K562 (cell line): ENCODE data around the gene FEM1B. TPM values are rescaled to one million over a fixed set of nuclear protein-coding genes. Genes with fewer than 3 reads are reported as not detected.

Source experiments
- ATAC-seq: fragments of 200-7000 bp; cut with Tn5 transposase; 3 replicates; pipeline ENCODE4 v1.9.1; 2020; ENCODE audit warnings: moderate library complexity
- BruUV-seq: library from RNA; stranded (reverse); fragments of 400-500 nt; replicated peaks from 2 replicates; lab custom pipeline; 2021; lab: Mats Ljungman, UMichigan
- CTCF ChIA-PET: fragments of 300-600 bp; formaldehyde crosslinking; extraction: SDS; loops from one replicate; lab custom pipeline; 2021; ENCODE audit warnings: low intra/inter-chr PET ratio; lab: Yijun Ruan, JAX
- POLR2A ChIA-PET: fragments of 300-600, 350-650 bp; sonication (Branson Sonifier 250); formaldehyde crosslinking; extraction: SDS; loops from one replicate; lab custom pipeline; 2021; ENCODE audit warnings: antibody characterized with exemption, inconsistent platforms; lab: Yijun Ruan, JAX
- DNase-seq, 4 experiments: peaks; one replicate each; pipeline versions ENCODE4 v3.0.0 to v3.0.0-alpha.2; 2011 to 2018; ENCODE audit warnings: low spot score in 3 of 4, mixed read lengths in 3 of 4; ENCODE audit errors: extremely low read depth in 1 of 4
- FAIRE-seq: peaks from 2 replicates; lab custom pipeline; 2011; peaks lifted over from hg19 to GRCh38; lab: Jason Lieb, UNC
- H2AFZ ChIP-seq: 2 replicates; pipeline ENCODE4 v1.6.0; 2011; ENCODE audit warnings: low read depth, low read length, control low read depth, inconsistent platforms
- H3K27ac ChIP-seq: fragments of 200-600 bp; 3 replicates; pipeline ENCODE4 v1.8.0; 2011; ENCODE audit warnings: low read depth, mild to moderate bottlenecking, control low read depth, inconsistent platforms, low read length, moderate library complexity, mixed read lengths; ENCODE audit errors: extremely low read depth
- H3K27me3 ChIP-seq, 2 experiments: fragments of 300-600 bp in 1 of 2; 2 replicates in 1 of 2; 3 replicates in 1 of 2; pipeline versions ENCODE4 v1.6.0 to v1.8.0; 2011; ENCODE audit warnings: inconsistent platforms in 2 of 2, low read length in 2 of 2, mild to moderate bottlenecking in 1 of 2, mixed read lengths in 1 of 2, moderate library complexity in 1 of 2; ENCODE audit not compliant: control insufficient read depth in 2 of 2, insufficient read depth in 2 of 2
- H3K36me3 ChIP-seq: fragments of 300-600 bp; 3 replicates; pipeline ENCODE4 v1.8.0; 2011; ENCODE audit warnings: mild to moderate bottlenecking, low read length, inconsistent platforms; ENCODE audit not compliant: control insufficient read depth, insufficient read depth
- H3K4me1 ChIP-seq, 2 experiments: fragments of 200-600 bp in 1 of 2; replicated peaks in 1 of 2; 2 replicates in 1 of 2; 3 replicates in 1 of 2; pipeline versions ENCODE4 v1.5.1 to v1.8.0; 2011; ENCODE audit warnings: inconsistent platforms in 2 of 2, low read length in 2 of 2, mild to moderate bottlenecking in 1 of 2, mixed read lengths in 1 of 2, moderate library complexity in 1 of 2; ENCODE audit not compliant: control insufficient read depth in 2 of 2, insufficient read depth in 2 of 2
- H3K4me2 ChIP-seq: 2 replicates; pipeline ENCODE4 v1.6.1; 2011; ENCODE audit warnings: low read length, control low read depth, inconsistent platforms, mixed read lengths; ENCODE audit not compliant: insufficient read depth
- H3K4me3 ChIP-seq: fragments of 200-600 bp; sonication (generic), shearing (Covaris generic); 2 replicates; pipeline ENCODE4 v1.5.1; 2016; ENCODE audit warnings: control low read depth, inconsistent platforms
- H3K79me2 ChIP-seq: fragments of 200-600 bp; 3 replicates; pipeline ENCODE4 v1.8.0; 2011; ENCODE audit warnings: low read length, inconsistent platforms; ENCODE audit not compliant: control insufficient read depth, insufficient read depth
- H3K9ac ChIP-seq, 2 experiments: 2 replicates each; pipeline versions ENCODE4 v1.6.0 to v1.6.1; 2011; ENCODE audit warnings: low read depth in 2 of 2, low read length in 2 of 2, control low read depth in 1 of 2, inconsistent platforms in 1 of 2, mild to moderate bottlenecking in 1 of 2, mixed read lengths in 1 of 2; ENCODE audit not compliant: insufficient read depth in 1 of 2
- H3K9me1 ChIP-seq: one replicate; pipeline ENCODE4 v1.6.0; 2011; ENCODE audit warnings: inconsistent platforms, mild to moderate bottlenecking, low read length, moderate library complexity; ENCODE audit not compliant: control insufficient read depth, insufficient read depth
- H3K9me3 ChIP-seq: replicated peaks from 2 replicates; pipeline ENCODE4 v1.5.1; 2011; ENCODE audit warnings: low read depth, low read length, inconsistent platforms; ENCODE audit not compliant: control insufficient read depth, insufficient read depth
- H4K20me1 ChIP-seq: replicated peaks from 2 replicates; pipeline ENCODE4 v1.6.1; 2011; ENCODE audit warnings: low read length, inconsistent platforms, mixed read lengths; ENCODE audit not compliant: control insufficient read depth, insufficient read depth
- C11orf30 ChIP-seq: fragments of 450-650 bp; IDR thresholded peaks from 2 replicates; pipeline ENCODE4 v1.6.1; 2016; ENCODE audit warnings: low read depth, mild to moderate bottlenecking
- PCBP2 ChIP-seq: fragments of 200-400 bp; formaldehyde crosslinking; IDR thresholded peaks from 2 replicates; pipeline ENCODE4 v1.6.1; 2018; ENCODE audit warnings: low read length, low read depth, mild to moderate bottlenecking, moderate library complexity; ENCODE audit not compliant: poor library complexity, severe bottlenecking
- ZNF121 ChIP-seq: sonication (generic); formaldehyde crosslinking; conservative IDR thresholded peaks from 2 replicates; pipeline ENCODE4 v1.8.0; 2022; ENCODE audit warnings: missing genetic modification reagents
- ZNF224 ChIP-seq: sonication (generic); formaldehyde crosslinking; IDR thresholded peaks from 2 replicates; pipeline ENCODE4 v1.8.0; 2022; ENCODE audit warnings: mild to moderate bottlenecking, missing genetic modification reagents
- ZNF785 ChIP-seq: fragments of 250-450 bp; sonication (Bioruptor Pico); IDR thresholded peaks from 2 replicates; pipeline ENCODE4 v1.4.0; 2020; ENCODE audit warnings: mild to moderate bottlenecking
- WGBS: fragments of 100-300 bp; shearing (Covaris generic); methylation state at CpG from one replicate; pipeline ENCODE4 v1.1.6; 2016; ENCODE audit warnings: low coverage, mixed read lengths; ENCODE audit not compliant: insufficient coverage; ENCODE audit errors: missing lambda C conversion rate; 5-methylcytosine and 5-hydroxymethylcytosine counted together
- in situ Hi-C: fragments of 300-500 bp; cut with MboI; formaldehyde crosslinking; loops from 4 replicates; pipeline ENCODE4 v1.15.0; 2018; ENCODE audit warnings: inconsistent platforms, mixed read lengths
- intact Hi-C: fragments of 100-400 bp; cut with micrococcal nuclease; formaldehyde crosslinking; loops from 2 replicates; pipeline ENCODE4 v1.14.2; 2022
- polyA plus RNA-seq, 8 experiments: library from polyadenylated mRNA; depleted of rRNA in 4 of 8; stranded (reverse) in 5 of 8; unstranded in 3 of 8; fragments of >200 nt; fragmentation: Nextera tagmentation in 2 of 8; fragmentation: Illumina TruSeq in 1 of 8; extraction: Ambion mirVana in 2 of 8; extraction: Trizol in 1 of 8; gene quantifications; 2 replicates each; pipeline versions ENCODE4 v1.2.1 to v1.2.3, GENCODE V29; 2011 to 2014; ENCODE audit warnings: inconsistent platforms in 1 of 8, missing spikeins in 1 of 8
- total RNA-seq, 7 experiments: library from RNA; depleted of rRNA in 6 of 7; stranded (reverse); fragments of >200 nt in 6 of 7; fragmentation: Illumina TruSeq in 2 of 7; extraction: Trizol in 2 of 7; gene quantifications; 2 replicates each; pipeline versions ENCODE4 v1.2.1 to v1.2.3, GENCODE V29; 2011 to 2021; ENCODE audit warnings: low replicate concordance in 1 of 7
- TF ChIP-seq, protein P1 (sequence below): fragments of 250-450 bp; sonication (Bioruptor Pico); IDR thresholded peaks from 2 replicates; pipeline ENCODE4 v1.5.0; 2021; ENCODE audit warnings: mild to moderate bottlenecking, borderline replicate concordance
- TF ChIP-seq, protein P2 (sequence below): fragments of 250-450 bp; sonication (Bioruptor Pico); IDR thresholded peaks from 2 replicates; pipeline ENCODE4 v1.5.0; 2022; ENCODE audit warnings: mild to moderate bottlenecking
- TF ChIP-seq, protein P3 (sequence below): fragments of 450-650 bp; formaldehyde crosslinking; IDR thresholded peaks from 2 replicates; pipeline ENCODE4 v1.4.0; 2022; ENCODE audit warnings: missing genetic modification characterization

Gene FEM1B
- total and polyA plus RNA-seq, 9 of the 15 experiments (the other 6 are each of a cell fraction or from before 2014, with no cell fraction given): 5.9 to 61.6 (median 20.1) TPM

DNA sequence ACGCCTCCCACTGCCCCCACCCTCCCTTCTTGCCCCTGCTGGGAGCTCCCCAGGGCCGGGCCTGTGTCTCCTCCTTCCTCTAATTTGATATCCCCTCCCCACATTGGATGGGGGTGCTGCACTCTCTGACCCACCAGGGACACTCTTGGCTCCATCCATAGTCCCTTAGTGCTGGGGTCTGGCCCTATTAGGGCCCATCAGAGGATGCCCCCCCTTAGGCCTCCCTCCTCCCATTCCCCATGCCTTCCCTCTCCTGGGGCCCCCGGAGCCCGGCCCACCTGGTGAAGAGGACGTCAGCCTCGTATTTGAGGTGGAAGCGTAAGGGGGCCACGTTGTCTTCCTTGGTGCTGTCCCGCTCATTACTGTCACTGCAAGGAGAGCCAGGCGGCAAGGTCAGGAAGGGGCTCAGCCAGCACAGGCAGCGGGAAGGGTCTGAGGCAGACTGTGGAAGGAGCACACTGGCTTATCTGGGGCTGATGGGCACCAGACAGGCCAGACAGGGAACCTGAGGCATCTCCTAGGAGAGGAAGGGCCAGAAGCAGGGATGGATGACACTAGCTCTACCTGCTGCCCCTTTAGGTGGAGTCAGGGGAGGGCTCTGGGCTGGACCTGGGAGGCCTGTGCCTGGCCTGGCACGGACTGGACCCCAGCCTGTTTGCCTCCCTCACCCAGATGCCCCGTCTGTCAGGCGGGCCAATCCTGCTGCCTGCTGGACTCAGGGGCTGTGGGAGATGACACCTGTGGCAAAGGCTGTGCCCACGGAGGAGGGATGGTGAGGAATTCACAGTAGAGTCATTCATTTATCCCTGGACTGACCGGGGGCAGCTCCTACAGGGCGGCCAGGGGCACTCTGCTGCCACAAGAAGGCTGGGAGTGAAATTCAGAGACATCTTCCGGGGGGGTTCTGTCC lies 36.2 kb downstream of the FEM1B start:
- BruUV-seq: no TSS peak
- WGBS: 2% methylated on average over 15 of the region's 18 CpGs
- FAIRE-seq (no peak), ATAC-seq (no peak), DNase-seq (no peak)
- no peak for TF ChIP-seq PCBP2
- no peak for TF ChIP-seq ZNF224 (CRISPR knock-in tag)
- no peak for TF ChIP-seq ZNF121 (CRISPR knock-in tag)
- TF ChIP-seq, protein P1, sequence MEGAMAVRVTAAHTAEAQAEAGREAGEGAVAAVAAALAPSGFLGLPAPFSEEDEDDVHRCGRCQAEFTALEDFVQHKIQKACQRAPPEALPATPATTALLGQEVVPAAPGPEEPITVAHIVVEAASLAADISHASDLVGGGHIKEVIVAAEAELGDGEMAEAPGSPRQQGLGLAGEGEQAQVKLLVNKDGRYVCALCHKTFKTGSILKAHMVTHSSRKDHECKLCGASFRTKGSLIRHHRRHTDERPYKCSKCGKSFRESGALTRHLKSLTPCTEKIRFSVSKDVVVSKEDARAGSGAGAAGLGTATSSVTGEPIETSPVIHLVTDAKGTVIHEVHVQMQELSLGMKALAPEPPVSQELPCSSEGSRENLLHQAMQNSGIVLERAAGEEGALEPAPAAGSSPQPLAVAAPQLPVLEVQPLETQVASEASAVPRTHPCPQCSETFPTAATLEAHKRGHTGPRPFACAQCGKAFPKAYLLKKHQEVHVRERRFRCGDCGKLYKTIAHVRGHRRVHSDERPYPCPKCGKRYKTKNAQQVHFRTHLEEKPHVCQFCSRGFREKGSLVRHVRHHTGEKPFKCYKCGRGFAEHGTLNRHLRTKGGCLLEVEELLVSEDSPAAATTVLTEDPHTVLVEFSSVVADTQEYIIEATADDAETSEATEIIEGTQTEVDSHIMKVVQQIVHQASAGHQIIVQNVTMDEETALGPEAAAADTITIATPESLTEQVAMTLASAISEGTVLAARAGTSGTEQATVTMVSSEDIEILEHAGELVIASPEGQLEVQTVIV (CRISPR knock-in tag): no peak
- no peak for TF ChIP-seq C11orf30
- TF ChIP-seq, protein P2, sequence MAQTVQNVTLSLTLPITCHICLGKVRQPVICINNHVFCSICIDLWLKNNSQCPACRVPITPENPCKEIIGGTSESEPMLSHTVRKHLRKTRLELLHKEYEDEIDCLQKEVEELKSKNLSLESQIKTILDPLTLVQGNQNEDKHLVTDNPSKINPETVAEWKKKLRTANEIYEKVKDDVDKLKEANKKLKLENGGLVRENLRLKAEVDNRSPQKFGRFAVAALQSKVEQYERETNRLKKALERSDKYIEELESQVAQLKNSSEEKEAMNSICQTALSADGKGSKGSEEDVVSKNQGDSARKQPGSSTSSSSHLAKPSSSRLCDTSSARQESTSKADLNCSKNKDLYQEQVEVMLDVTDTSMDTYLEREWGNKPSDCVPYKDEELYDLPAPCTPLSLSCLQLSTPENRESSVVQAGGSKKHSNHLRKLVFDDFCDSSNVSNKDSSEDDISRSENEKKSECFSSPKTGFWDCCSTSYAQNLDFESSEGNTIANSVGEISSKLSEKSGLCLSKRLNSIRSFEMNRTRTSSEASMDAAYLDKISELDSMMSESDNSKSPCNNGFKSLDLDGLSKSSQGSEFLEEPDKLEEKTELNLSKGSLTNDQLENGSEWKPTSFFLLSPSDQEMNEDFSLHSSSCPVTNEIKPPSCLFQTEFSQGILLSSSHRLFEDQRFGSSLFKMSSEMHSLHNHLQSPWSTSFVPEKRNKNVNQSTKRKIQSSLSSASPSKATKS (CRISPR knock-in tag): no peak
- TF ChIP-seq ZNF785 (CRISPR knock-in tag): no peak
- TF ChIP-seq, protein P3, sequence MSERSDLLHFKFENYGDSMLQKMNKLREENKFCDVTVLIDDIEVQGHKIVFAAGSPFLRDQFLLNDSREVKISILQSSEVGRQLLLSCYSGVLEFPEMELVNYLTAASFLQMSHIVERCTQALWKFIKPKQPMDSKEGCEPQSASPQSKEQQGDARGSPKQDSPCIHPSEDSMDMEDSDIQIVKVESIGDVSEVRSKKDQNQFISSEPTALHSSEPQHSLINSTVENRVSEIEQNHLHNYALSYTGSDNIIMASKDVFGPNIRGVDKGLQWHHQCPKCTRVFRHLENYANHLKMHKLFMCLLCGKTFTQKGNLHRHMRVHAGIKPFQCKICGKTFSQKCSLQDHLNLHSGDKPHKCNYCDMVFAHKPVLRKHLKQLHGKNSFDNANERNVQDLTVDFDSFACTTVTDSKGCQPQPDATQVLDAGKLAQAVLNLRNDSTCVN (CRISPR knock-in tag): no peak
- Histone ChIP-seq H3K4me1 (peaks cover 0 to 5% of the 10 kb centered on the region in 2 experiments; a peak in 2 of 5 replicates), H3K27me3 (peaks cover 22 to 62% of the 10 kb centered on the region in 2 experiments; a peak in 4 of 5 replicates), H3K9me1 (no peaks in the 10 kb centered on the region), H3K36me3 (no peaks in the 10 kb centered on the region), H4K20me1 (peaks cover 8% of the 10 kb centered on the region; the same call in 1 of the 2 replicates), H3K27ac (no peak overlapping the region), H2AFZ (no peak overlapping the region), H3K79me2 (no peaks in the 10 kb centered on the region), H3K9me3 (no peaks in the 10 kb centered on the region), H3K9ac (no peak overlapping the region; a peak in 1 of 4 replicates), H3K4me3 (no peak overlapping the region), H3K4me2 (no peak overlapping the region)
- in situ Hi-C loops (no loop called here), intact Hi-C loops (no loop called here)
- POLR2A ChIA-PET: interaction anchor here (0.7 to 1.8 kb wide), 2 partner anchors 8 to 242 kb away, joined by 4 to 7 read pairs; no protein-coding TSS in a partner anchor
- CTCF ChIA-PET: no interaction called here
